Thoracic aorta (tissue), 2 donors: ENCODE data around the gene GATA6. TPM values are rescaled to one million over a fixed set of nuclear protein-coding genes. Genes with fewer than 3 reads are reported as not detected.

Experiments
- ATAC-seq: fragments of 150-250 bp; one replicate; pipeline ENCODE4 v1.8.0; 2017; ENCODE audit warnings: low read depth; ENCODE audit not compliant: insufficient number of reproducible peaks, low FRiP score
- DNase-seq: peaks from one replicate; pipeline ENCODE4 v3.0.0-alpha.2; 2020; ENCODE audit warnings: low spot score
- H3K27ac ChIP-seq, 2 donors: fragments of 200-600 bp; sonication (generic); 1 replicate in 1 of 2; 2 replicates in 1 of 2; pipeline ENCODE4 v1.5.1; 2016; ENCODE audit warnings: mild to moderate bottlenecking in 2 of 2, moderate library complexity in 2 of 2
- H3K27me3 ChIP-seq: fragments of 200-600 bp; sonication (generic); replicated peaks from 2 replicates; pipeline ENCODE4 v1.6.0; 2016; ENCODE audit warnings: mild to moderate bottlenecking; ENCODE audit not compliant: insufficient read depth
- H3K36me3 ChIP-seq: fragments of 200-600 bp; sonication (generic); one replicate; pipeline ENCODE4 v1.5.1; 2016
- H3K4me1 ChIP-seq, 2 donors: fragments of 200-600 bp; sonication (generic); 1 replicate in 1 of 2; 2 replicates in 1 of 2; pipeline versions ENCODE4 v1.5.1 to v1.6.0; 2016; ENCODE audit warnings: low read depth in 2 of 2, mild to moderate bottlenecking in 1 of 2; ENCODE audit not compliant: control insufficient read depth in 1 of 2
- H3K4me3 ChIP-seq: fragments of 200-600 bp; sonication (generic); 2 replicates; pipeline ENCODE4 v1.5.1; 2016; ENCODE audit warnings: mild to moderate bottlenecking
- H3K9me3 ChIP-seq: fragments of 200-600 bp; sonication (generic); 2 replicates; pipeline ENCODE4 v1.5.1; 2016
- total RNA-seq, 2 donors: library from RNA; depleted of rRNA; stranded (reverse); fragments of >200 nt; gene quantifications; one replicate each; pipeline versions ENCODE4 v1.1.0 to v1.2.3, GENCODE V29; 2016
- TF ChIP-seq, protein P1 (sequence below): fragments of 200-600 bp; sonication (generic); IDR thresholded peaks from one replicate; pipeline ENCODE4 v1.5.1; 2019; ENCODE audit warnings: antibody characterized with exemption

The GATA6 gene
- total RNA-seq, 2 donors from 2014 or later = 92.7 to 92.8 TPM

GRCh38 chr18:22241921-22242361 is 72.6 kb downstream of the GATA6 start:
- no peak for DNase-seq
- no peak for ATAC-seq
- H3K4me1 ChIP-seq = no peaks in the 10 kb centered on the region
- no peak overlapping the region for H3K4me3 ChIP-seq
- H3K27me3 ChIP-seq = no peaks in the 10 kb centered on the region
- no peak overlapping the region for H3K27ac ChIP-seq
- no peaks in the 10 kb centered on the region for H3K9me3 ChIP-seq
- TF ChIP-seq, protein P1, sequence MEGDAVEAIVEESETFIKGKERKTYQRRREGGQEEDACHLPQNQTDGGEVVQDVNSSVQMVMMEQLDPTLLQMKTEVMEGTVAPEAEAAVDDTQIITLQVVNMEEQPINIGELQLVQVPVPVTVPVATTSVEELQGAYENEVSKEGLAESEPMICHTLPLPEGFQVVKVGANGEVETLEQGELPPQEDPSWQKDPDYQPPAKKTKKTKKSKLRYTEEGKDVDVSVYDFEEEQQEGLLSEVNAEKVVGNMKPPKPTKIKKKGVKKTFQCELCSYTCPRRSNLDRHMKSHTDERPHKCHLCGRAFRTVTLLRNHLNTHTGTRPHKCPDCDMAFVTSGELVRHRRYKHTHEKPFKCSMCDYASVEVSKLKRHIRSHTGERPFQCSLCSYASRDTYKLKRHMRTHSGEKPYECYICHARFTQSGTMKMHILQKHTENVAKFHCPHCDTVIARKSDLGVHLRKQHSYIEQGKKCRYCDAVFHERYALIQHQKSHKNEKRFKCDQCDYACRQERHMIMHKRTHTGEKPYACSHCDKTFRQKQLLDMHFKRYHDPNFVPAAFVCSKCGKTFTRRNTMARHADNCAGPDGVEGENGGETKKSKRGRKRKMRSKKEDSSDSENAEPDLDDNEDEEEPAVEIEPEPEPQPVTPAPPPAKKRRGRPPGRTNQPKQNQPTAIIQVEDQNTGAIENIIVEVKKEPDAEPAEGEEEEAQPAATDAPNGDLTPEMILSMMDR = no peak
- H3K36me3 ChIP-seq = no peaks in the 10 kb centered on the region

GRCh38 chr18:22243513-22243912 is 74.1 kb downstream of the GATA6 start:
- Histone ChIP-seq H3K9me3 (no peaks in the 10 kb centered on the region), H3K4me1 (no peaks in the 10 kb centered on the region), H3K27me3 (no peaks in the 10 kb centered on the region), H3K4me3 (no peak overlapping the region), H3K27ac (no peak overlapping the region), H3K36me3 (no peaks in the 10 kb centered on the region)
- DNase-seq (no peak), ATAC-seq (no peak)
- TF ChIP-seq, protein P1 = no peak

DNA sequence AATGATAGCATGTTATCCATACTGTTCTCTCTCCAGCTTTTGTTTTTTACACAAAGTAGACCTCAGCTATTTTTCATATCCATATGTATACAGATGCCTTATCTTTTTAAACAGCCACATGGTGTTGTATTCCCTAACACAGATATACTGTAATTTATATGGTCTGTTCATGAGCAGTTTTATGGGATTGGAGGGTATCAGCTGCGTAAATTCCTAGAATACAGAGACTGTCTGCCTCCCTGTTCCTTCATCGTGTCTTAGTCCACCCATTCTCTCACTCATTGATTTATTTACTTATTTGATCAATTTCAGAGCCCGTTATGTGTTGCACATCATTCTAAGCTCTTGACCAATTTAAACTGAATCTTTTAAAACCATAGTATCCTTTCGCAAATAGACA is 80.6 kb downstream of the GATA6 start:
- Histone ChIP-seq H3K4me3 (no peak overlapping the region), H3K9me3 (no peaks in the 10 kb centered on the region), H3K27me3 (no peaks in the 10 kb centered on the region), H3K27ac (no peak overlapping the region), H3K36me3 (no peaks in the 10 kb centered on the region), H3K4me1 (peaks cover 3 to 4% of the 10 kb centered on the region in 2 donors)
- TF ChIP-seq, protein P1 = no peak
- no peak for ATAC-seq
- no peak for DNase-seq

- ATAC-seq = no peak
- TF ChIP-seq, protein P1 = no peak
These were observed 81.2 kb downstream of the GATA6 start for GRCh38 chr18:22250591-22250996.

More at GRCh38 chr18:22250591-22250996, 81.2 kb downstream of the GATA6 start:
- H3K36me3 ChIP-seq = no peaks in the 10 kb centered on the region
- no peaks in the 10 kb centered on the region for H3K27me3 ChIP-seq
- DNase-seq = no peak
- H3K4me3 ChIP-seq = no peak overlapping the region
- no peaks in the 10 kb centered on the region for H3K9me3 ChIP-seq
- peaks cover 4 to 5% of the 10 kb centered on the region in 2 donors for H3K4me1 ChIP-seq
- H3K27ac ChIP-seq = no peak overlapping the region

Other genes starting within 250 kb of the GATA6 start
- not detected for gene CTAGE1, start 248.3 kb downstream of the GATA6 start, total RNA-seq